Mucosa of rectum (tissue), 2 donors: ENCODE data around the gene RNF227.
"Not testable (repeated sequence)": the region's sequence is repeated elsewhere in the genome, so short reads cannot be mapped to it uniquely, and the experiment has no call there.

ENCODE experiments used
- H3K27ac ChIP-seq, 2 donors: one replicate each; pipeline ENCODE4 v1.7.0; 2013; ENCODE audit warnings: inconsistent platforms in 2 of 2, low read depth in 2 of 2, low read length in 2 of 2
- H3K27me3 ChIP-seq, 2 donors: one replicate each; pipeline ENCODE4 v1.7.0; 2013; ENCODE audit warnings: low read length in 2 of 2; ENCODE audit not compliant: control insufficient read depth in 2 of 2, insufficient read depth in 2 of 2
- H3K36me3 ChIP-seq, 2 donors: one replicate each; pipeline ENCODE4 v1.7.0; 2013; ENCODE audit warnings: low read length in 2 of 2; ENCODE audit not compliant: control insufficient read depth in 2 of 2, insufficient read depth in 2 of 2
- H3K4me1 ChIP-seq, 2 donors: one replicate each; pipeline ENCODE4 v1.7.0; 2013; ENCODE audit warnings: low read length in 2 of 2, mild to moderate bottlenecking in 1 of 2; ENCODE audit not compliant: control insufficient read depth in 2 of 2, insufficient read depth in 2 of 2
- H3K4me3 ChIP-seq, 2 donors: one replicate each; pipeline ENCODE4 v1.7.0; 2013; ENCODE audit warnings: low read length in 2 of 2
- H3K9ac ChIP-seq, 2 donors: one replicate each; pipeline ENCODE4 v1.7.0; 2013; ENCODE audit warnings: low read length in 2 of 2, low read depth in 1 of 2, mild to moderate bottlenecking in 1 of 2
- H3K9me3 ChIP-seq, 2 donors: one replicate each; pipeline ENCODE4 v1.7.0; 2013; ENCODE audit warnings: low read length in 2 of 2; ENCODE audit not compliant: control insufficient read depth in 2 of 2
- donor health status: healthy.
- donor health status: Normal muscosa, but diverticular disease.

RNF227 gene

DNA sequence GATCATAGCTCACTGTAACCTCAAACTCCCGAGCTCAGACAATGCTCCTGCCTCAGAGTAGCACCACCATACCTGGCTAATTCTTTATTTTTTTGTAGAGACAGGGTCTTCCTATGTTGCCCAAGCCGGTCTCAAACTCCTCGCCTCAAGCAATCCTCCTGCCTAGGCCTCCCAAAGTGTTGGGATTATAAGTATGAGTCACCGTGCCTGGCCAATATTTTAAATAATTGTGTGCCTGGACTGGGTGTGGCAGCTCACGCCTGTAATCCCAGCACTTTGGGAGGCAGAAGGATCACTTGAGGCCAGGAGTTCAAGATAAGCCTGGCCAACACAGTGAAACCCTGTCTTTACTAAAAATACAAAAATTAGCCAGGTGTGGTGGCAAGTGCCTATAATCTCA lies 51.7 kb downstream of the RNF227 start:
- not testable (repeated sequence) for H3K36me3 ChIP-seq, H3K27ac ChIP-seq, H3K27me3 ChIP-seq, H3K9me3 ChIP-seq, H3K9ac ChIP-seq, H3K4me3 ChIP-seq, H3K4me1 ChIP-seq
